Endothelial cell of umbilical vein (primary cell): ENCODE measurements around the gene TSPAN14. TPM values are rescaled to one million over a fixed set of nuclear protein-coding genes. Genes with fewer than 3 reads are reported as not detected.

Experiments
- BruUV-seq: library from RNA; stranded (reverse); fragments of 400-500 nt; replicated peaks from 2 replicates; lab custom pipeline; 2021; lab: Mats Ljungman, UMichigan
- CTCF ChIA-PET: fragments of 300-600, 350-600 bp; sonication (Branson Sonifier 250); formaldehyde crosslinking; loops from one replicate; lab custom pipeline; 2021; ENCODE audit warnings: antibody characterized with exemption, inconsistent platforms; lab: Charles Lee
- POLR2A ChIA-PET: fragments of 300-600, 350-600 bp; sonication (Branson Sonifier 250); formaldehyde crosslinking; loops from one replicate; lab custom pipeline; 2021; ENCODE audit warnings: antibody characterized with exemption, inconsistent platforms; lab: Charles Lee
- DNase-seq: peaks from one replicate; pipeline ENCODE4 v3.0.0-alpha.2; 2011; ENCODE audit warnings: low read depth, low spot score
- FAIRE-seq: peaks from 2 replicates; lab custom pipeline; 2011; peaks lifted over from hg19 to GRCh38; lab: Jason Lieb, UNC
- H2AFZ ChIP-seq: 2 replicates; pipeline ENCODE4 v1.6.0; 2012; ENCODE audit warnings: low read depth, low read length, control low read depth, inconsistent platforms
- H3K27ac ChIP-seq: 2 replicates; pipeline ENCODE4 v1.5.1; 2011; ENCODE audit warnings: low read depth, mild to moderate bottlenecking, control low read depth, low read length, moderate library complexity; ENCODE audit not compliant: insufficient read depth
- H3K27me3 ChIP-seq, 2 experiments: 2 replicates each; pipeline versions ENCODE4 v1.6.0 to v1.6.1; 2011; ENCODE audit warnings: low read length in 2 of 2, mixed read lengths in 1 of 2; ENCODE audit not compliant: control insufficient read depth in 2 of 2, insufficient read depth in 2 of 2
- H3K36me3 ChIP-seq, 2 experiments: 2 replicates in 1 of 2; 3 replicates in 1 of 2; pipeline ENCODE4 v1.5.1; 2011; ENCODE audit warnings: low read length in 2 of 2, mild to moderate bottlenecking in 1 of 2, moderate library complexity in 1 of 2; ENCODE audit not compliant: control insufficient read depth in 2 of 2, insufficient read depth in 2 of 2; ENCODE audit errors: extremely low read depth in 1 of 2
- H3K4me1 ChIP-seq: 3 replicates; pipeline ENCODE4 v1.5.1; 2011; ENCODE audit warnings: mild to moderate bottlenecking, low read length; ENCODE audit not compliant: control insufficient read depth, insufficient read depth; ENCODE audit errors: extremely low read depth
- H3K4me2 ChIP-seq: 2 replicates; pipeline ENCODE4 v1.6.1; 2011; ENCODE audit warnings: low read length, control low read depth, mixed read lengths; ENCODE audit not compliant: insufficient read depth
- H3K4me3 ChIP-seq, 3 experiments: fragments of 200-600 bp in 1 of 3; sonication (generic), shearing (Covaris generic) in 1 of 3; replicated peaks in 1 of 3; 2 replicates each; pipeline ENCODE4 v1.5.1; 2011 to 2016; ENCODE audit warnings: control low read depth in 3 of 3, low read length in 3 of 3, mild to moderate bottlenecking in 2 of 3, inconsistent platforms in 1 of 3, low read depth in 1 of 3, moderate library complexity in 1 of 3; ENCODE audit not compliant: insufficient read depth in 1 of 3
- H3K79me2 ChIP-seq: 2 replicates; pipeline ENCODE4 v1.6.0; 2012; ENCODE audit warnings: low read length, inconsistent platforms; ENCODE audit not compliant: control insufficient read depth, insufficient read depth
- H3K9ac ChIP-seq: replicated peaks from 2 replicates; pipeline ENCODE3; 2011; ENCODE audit warnings: low read length, control low read depth; ENCODE audit not compliant: insufficient read depth; ENCODE audit errors: extremely low read depth
- H3K9me1 ChIP-seq: replicated peaks from 3 replicates; pipeline ENCODE4 v1.6.0; 2011; ENCODE audit warnings: mild to moderate bottlenecking, low read length; ENCODE audit not compliant: control insufficient read depth, insufficient read depth; ENCODE audit errors: extremely low read depth
- H3K9me3 ChIP-seq: replicated peaks from 2 replicates; pipeline ENCODE4 v1.5.1; 2012; ENCODE audit warnings: low read length, inconsistent platforms; ENCODE audit not compliant: control insufficient read depth, insufficient read depth
- H4K20me1 ChIP-seq: replicated peaks from 2 replicates; pipeline ENCODE3; 2011; ENCODE audit warnings: mild to moderate bottlenecking, low read length; ENCODE audit not compliant: control insufficient read depth, insufficient read depth; ENCODE audit errors: extremely low read depth
- CTCF ChIP-seq, 2 donors: IDR thresholded peaks; 1 replicate in 1 of 2; 2 replicates in 1 of 2; pipeline ENCODE4 v1.5.1; 2011; ENCODE audit warnings: low read length in 2 of 2, mild to moderate bottlenecking in 2 of 2, moderate library complexity in 2 of 2, control low read depth in 1 of 2, inconsistent platforms in 1 of 2, low read depth in 1 of 2; ENCODE audit not compliant: insufficient read depth in 1 of 2; ENCODE audit errors: extremely low read depth in 1 of 2
- EZH2 ChIP-seq: IDR thresholded peaks from 2 replicates; pipeline ENCODE4 v1.6.1; 2012; ENCODE audit warnings: borderline replicate concordance, low read depth, mild to moderate bottlenecking, moderate library complexity, low read length, inconsistent platforms; ENCODE audit not compliant: severe bottlenecking
- FOS ChIP-seq: IDR thresholded peaks from 2 replicates; pipeline ENCODE4 v1.6.1; 2011; ENCODE audit warnings: mild to moderate bottlenecking, low read length, moderate library complexity, borderline replicate concordance; ENCODE audit not compliant: insufficient read depth
- GATA2 ChIP-seq: IDR thresholded peaks from 2 replicates; pipeline ENCODE4 v1.7.0; 2011; ENCODE audit warnings: low read depth, mild to moderate bottlenecking, moderate library complexity, mixed read lengths, low read length; ENCODE audit not compliant: insufficient read length, insufficient read depth
- JUN ChIP-seq: IDR thresholded peaks from 2 replicates; pipeline ENCODE4 v1.6.1; 2011; ENCODE audit warnings: borderline replicate concordance, low read depth; ENCODE audit not compliant: insufficient read length, insufficient read depth
- MAX ChIP-seq: IDR thresholded peaks from 2 replicates; pipeline ENCODE4 v1.6.1; 2011; ENCODE audit not compliant: insufficient read depth, insufficient read length
- MYC ChIP-seq: IDR thresholded peaks from one replicate; pipeline ENCODE4 v1.6.1; 2011; ENCODE audit warnings: mild to moderate bottlenecking, low read depth, low read length
- POLR2A ChIP-seq: IDR thresholded peaks from 2 replicates; pipeline ENCODE4 v1.6.1; 2012; ENCODE audit warnings: low read depth, mild to moderate bottlenecking, control low read depth, low read length
- POLR2AphosphoS5 ChIP-seq: IDR thresholded peaks from 2 replicates; pipeline ENCODE4 v1.6.1; 2012; ENCODE audit warnings: low read depth, mild to moderate bottlenecking, control low read depth, low read length, moderate library complexity; ENCODE audit not compliant: insufficient read depth
- dilution Hi-C: fragments of 300-500 bp; cut with MboI; formaldehyde crosslinking; loops from one replicate; pipeline ENCODE4 v1.15.0; 2019; ENCODE audit warnings: low sequenced_read_pairs; ENCODE audit not compliant: extremely low pct_ligation_motif_present
- intact Hi-C: fragments of 100-400 bp; cut with micrococcal nuclease; formaldehyde crosslinking; loops from one replicate; pipeline ENCODE4 v1.10.0; 2022
- polyA plus RNA-seq, 4 experiments: library from polyadenylated mRNA; depleted of rRNA in 3 of 4; stranded (reverse) in 3 of 4; unstranded in 1 of 4; fragments of >200 nt; gene quantifications; 2 replicates each; pipeline versions ENCODE4 v1.2.1 to v1.2.3, GENCODE V29; 2011 to 2012; ENCODE audit warnings: missing spikeins in 1 of 4
- total RNA-seq: library from RNA; stranded (reverse); gene quantifications from 2 replicates; pipeline ENCODE4 v1.2.3, GENCODE V29; 2021

TSPAN14 gene
- total and polyA plus RNA-seq, 2 donors (not counting 3 experiments of a cell fraction or from before 2014, with no cell fraction given), result 210 to 242 TPM

- POLR2A ChIA-PET, result no interaction called here
- no peak for FAIRE-seq
These were observed 86.0 kb downstream of the TSPAN14 start for GRCh38 chr10:80540136-80540535.

More at GRCh38 chr10:80540136-80540535, 86.0 kb downstream of the TSPAN14 start:
- TF ChIP-seq POLR2A (no peak), FOS (no peak), MYC (no peak), MAX (no peak), EZH2 (no peak), GATA2 (no peak), JUN (no peak), CTCF (IDR thresholded peaks at IDR 0.05; ENCODE audit: extremely low read depth in 1 of 2, insufficient read depth in 1 of 2, low read depth in 1 of 2, low read length in 2 of 2) (no peak), POLR2AphosphoS5 (no peak)
- no peak overlapping the region for H3K27ac ChIP-seq
- H3K9me1 ChIP-seq, result no peaks in the 10 kb centered on the region
- no peaks in the 10 kb centered on the region for H3K9me3 ChIP-seq
- CTCF ChIA-PET, result interaction anchor here (1.5 kb wide), 1 partner anchor 96 kb away, joined by 4 read pairs; no protein-coding TSS in a partner anchor
- peaks cover 2 to 4% of the 10 kb centered on the region in 2 experiments for H3K27me3 ChIP-seq
- no peaks in the 10 kb centered on the region for H3K36me3 ChIP-seq
- H4K20me1 ChIP-seq, result no peaks in the 10 kb centered on the region
- no TSS peak for BruUV-seq
- peaks cover 4% of the 10 kb centered on the region for H3K4me1 ChIP-seq
- H3K4me3 ChIP-seq, result no peak overlapping the region
- no peaks in the 10 kb centered on the region for H3K79me2 ChIP-seq
- intact Hi-C loops (no loop called here), dilution Hi-C loops (no loop called here)
- H3K9ac ChIP-seq, result no peak overlapping the region
- H2AFZ ChIP-seq, result no peak overlapping the region
- DNase-seq, result no peak
- no peak overlapping the region for H3K4me2 ChIP-seq
